ENCODE measurements around the gene SLC22A23.
A peak's percentile ranks its signal among the peaks of the same experiment; 100 is the strongest.
"Not testable (repeated sequence)": the region's sequence is repeated elsewhere in the genome, so short reads cannot be mapped to it uniquely, and the experiment has no call there.

Gene SLC22A23

GRCh38 chr6:3402310-3403237 lies 54.3 kb downstream of the SLC22A23 start:
- no peak for DNase-seq

- no peak for DNase-seq
These were observed 56.7 kb downstream of the SLC22A23 start for GRCh38 chr6:3400162-3400561.

GRCh38 chr6:3398755-3399696 lies 57.8 kb downstream of the SLC22A23 start:
- DNase-seq: no peak

GRCh38 chr6:3398165-3398562 lies 58.7 kb downstream of the SLC22A23 start:
- DNase-seq: no peak

GRCh38 chr6:3397229-3398164 lies 59.4 kb downstream of the SLC22A23 start:
- DNase-seq: no peak

GRCh38 chr6:3396503-3397180 lies 60.2 kb downstream of the SLC22A23 start:
- no peak for DNase-seq

- no peak for DNase-seq
These were observed 62.2 kb downstream of the SLC22A23 start for GRCh38 chr6:3394671-3395070.

- DNase-seq: no peak
These were observed 63.0 kb downstream of the SLC22A23 start for GRCh38 chr6:3393836-3394202.

- DNase-seq: no peak
These were observed 63.7 kb downstream of the SLC22A23 start for GRCh38 chr6:3392930-3393835.

- DNase-seq: no peak
These were observed 64.9 kb downstream of the SLC22A23 start for GRCh38 chr6:3391902-3392458.

GRCh38 chr6:3390698-3391097 lies 66.2 kb downstream of the SLC22A23 start:
- DNase-seq: no peak

- DNase-seq: no peak
These were observed 67.3 kb downstream of the SLC22A23 start for GRCh38 chr6:3389390-3390167.

GRCh38 chr6:3388786-3389185 lies 68.1 kb downstream of the SLC22A23 start:
- DNase-seq: peak; percentile 26

- no peak for DNase-seq
These were observed 70.4 kb downstream of the SLC22A23 start for GRCh38 chr6:3386374-3386857.

- DNase-seq: no peak
These were observed 71.1 kb downstream of the SLC22A23 start for GRCh38 chr6:3385660-3386151.

- DNase-seq: not testable (repeated sequence)
These were observed 71.7 kb downstream of the SLC22A23 start for GRCh38 chr6:3385181-3385580.

GRCh38 chr6:3384241-3385143 lies 72.4 kb downstream of the SLC22A23 start:
- DNase-seq: no peak

- no peak for DNase-seq
These were observed 73.3 kb downstream of the SLC22A23 start for GRCh38 chr6:3383525-3383924.

Data from MV-4-11 (cell line).